SJSA1 (cell line): ENCODE results near the gene PSMB8. TPM values are rescaled to one million over a fixed set of nuclear protein-coding genes. Genes with fewer than 3 reads are reported as not detected.

ENCODE experiments used
- DNase-seq, 2 experiments: peaks; one replicate each; pipeline ENCODE4 v3.0.0-alpha.2; 2015 to 2020; ENCODE audit warnings: low spot score in 2 of 2, low read depth in 1 of 2
- H3K27ac ChIP-seq: fragments of 250-450 bp; sonication (Bioruptor Pico); 2 replicates; pipeline ENCODE4 v1.5.1; 2020; ENCODE audit warnings: mild to moderate bottlenecking, moderate library complexity
- H3K27me3 ChIP-seq: fragments of 250-450 bp; sonication (Bioruptor Pico); replicated peaks from 2 replicates; pipeline ENCODE4 v1.5.1; 2020; ENCODE audit warnings: mild to moderate bottlenecking, moderate library complexity
- H3K36me3 ChIP-seq: fragments of 250-450 bp; sonication (Bioruptor Pico); 2 replicates; pipeline ENCODE4 v1.5.1; 2020; ENCODE audit warnings: mild to moderate bottlenecking
- H3K4me1 ChIP-seq: fragments of 250-450 bp; sonication (Bioruptor Pico); replicated peaks from 2 replicates; pipeline ENCODE4 v1.6.1; 2021; ENCODE audit warnings: mild to moderate bottlenecking
- H3K4me3 ChIP-seq: fragments of 250-450 bp; sonication (Bioruptor Pico); 2 replicates; pipeline ENCODE4 v1.5.1; 2020; ENCODE audit warnings: mild to moderate bottlenecking
- H3K9me3 ChIP-seq: fragments of 250-450 bp; sonication (Bioruptor Pico); replicated peaks from 2 replicates; pipeline ENCODE4 v1.5.1; 2020; ENCODE audit warnings: mild to moderate bottlenecking
- total RNA-seq: library from RNA; depleted of rRNA; stranded (reverse); fragments of >200 nt; shearing (Covaris generic); gene quantifications from 2 replicates; pipeline ENCODE4 v1.2.3, GENCODE V29; 2014

PSMB8 gene
- total RNA-seq, 1 experiment from 2014 or later: 107 TPM

DNA sequence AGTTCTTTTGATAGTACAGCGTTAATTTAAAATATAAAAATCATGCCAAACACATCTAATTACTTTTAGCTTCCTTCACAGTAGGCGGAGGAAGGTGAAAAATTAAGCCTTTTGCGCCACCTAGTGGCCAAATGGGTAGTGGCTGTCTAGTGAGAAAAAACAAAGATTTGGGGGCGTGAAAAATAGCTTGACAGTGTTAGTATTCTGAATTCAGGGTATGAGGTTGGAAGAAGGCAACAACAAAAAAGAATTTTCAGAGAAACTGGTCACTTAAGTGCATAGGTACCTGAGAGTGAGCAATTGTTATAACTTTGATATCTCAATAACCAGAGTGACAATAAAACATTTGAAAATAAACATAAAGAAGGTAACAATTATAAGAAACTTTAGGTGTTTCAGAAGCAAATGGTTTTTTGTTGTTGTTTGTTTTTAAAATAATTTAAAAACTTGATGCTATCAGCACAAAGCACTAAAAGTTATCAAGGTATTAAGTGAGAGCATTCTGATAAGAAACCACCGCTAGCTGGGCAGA is 24.5 kb upstream of the PSMB8 start:
- Histone ChIP-seq H3K4me3 (no peak overlapping the region), H3K9me3 (no peaks in the 10 kb centered on the region), H3K4me1 (no peaks in the 10 kb centered on the region), H3K27me3 (peaks cover 4% of the 10 kb centered on the region; the same call in 1 of the 2 replicates), H3K27ac (no peak overlapping the region), H3K36me3 (no peaks in the 10 kb centered on the region)
- DNase-seq: peak; percentile 69 to 76

DNA sequence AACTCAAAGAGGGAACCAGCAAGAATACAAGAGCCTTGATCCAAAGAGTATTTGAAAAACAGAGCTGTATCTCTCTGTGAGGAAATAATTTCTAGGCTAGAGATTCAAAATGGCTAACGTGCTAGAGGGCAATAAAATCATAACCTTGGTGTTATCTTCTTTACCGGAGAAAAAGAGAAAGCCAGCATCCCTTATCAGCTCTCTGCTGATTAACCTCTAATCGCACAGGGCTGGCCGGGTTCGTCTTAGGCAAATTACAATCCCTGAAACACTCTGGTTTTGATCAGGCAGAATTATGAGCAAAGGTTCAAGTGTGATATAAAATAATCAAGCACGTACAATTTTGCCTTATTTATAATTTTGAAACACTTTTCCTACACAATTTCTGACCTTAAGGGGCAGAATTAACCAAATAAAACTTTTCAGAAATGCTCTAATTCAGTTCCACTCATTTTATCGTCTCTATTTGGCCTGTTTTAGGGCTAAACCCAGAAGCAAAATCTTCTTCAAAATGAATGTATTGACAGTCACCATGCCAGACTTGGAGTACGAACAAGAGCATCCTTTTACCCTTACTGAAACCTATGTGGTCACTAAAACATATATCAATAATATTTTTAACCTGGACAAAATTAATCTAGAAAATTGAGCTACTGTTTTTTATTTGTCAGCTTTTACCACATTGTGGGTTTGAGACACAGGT is 23.9 kb upstream of the PSMB8 start:
- no peak for DNase-seq
- no peak overlapping the region for H3K27ac ChIP-seq
- H3K4me3 ChIP-seq: no peak overlapping the region
- no peaks in the 10 kb centered on the region for H3K36me3 ChIP-seq
- no peaks in the 10 kb centered on the region for H3K4me1 ChIP-seq
- H3K27me3 ChIP-seq: peaks cover 4% of the 10 kb centered on the region; the same call in 1 of the 2 replicates
- H3K9me3 ChIP-seq: no peaks in the 10 kb centered on the region

DNA sequence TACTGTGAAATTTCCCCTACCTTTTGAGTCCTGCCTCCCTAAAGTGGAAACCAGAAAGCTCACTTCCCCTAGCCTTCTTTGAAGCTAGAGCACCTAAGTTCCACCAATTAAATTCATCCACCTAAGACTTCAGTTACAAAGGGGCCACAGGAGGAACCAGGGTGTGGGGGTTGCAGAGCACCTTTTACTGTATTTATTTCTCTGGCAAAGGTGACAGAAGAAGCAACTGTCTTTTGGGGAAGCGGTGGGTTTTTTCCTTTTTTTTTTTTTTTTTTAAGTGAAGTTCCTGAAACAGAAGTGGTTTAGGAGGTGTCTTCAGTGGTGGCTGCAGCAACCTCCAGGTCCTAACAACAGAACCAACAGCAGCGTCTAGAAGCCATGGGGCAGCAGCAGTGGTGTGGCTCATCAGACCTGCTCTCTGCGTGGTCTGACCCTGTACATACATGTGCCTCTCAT is 23.2 kb upstream of the PSMB8 start:
- DNase-seq: no peak
- Histone ChIP-seq H3K27me3 (peaks cover 4% of the 10 kb centered on the region; the same call in 1 of the 2 replicates), H3K27ac (no peak overlapping the region), H3K4me1 (no peaks in the 10 kb centered on the region), H3K9me3 (no peaks in the 10 kb centered on the region), H3K36me3 (no peaks in the 10 kb centered on the region), H3K4me3 (no peak overlapping the region)

DNA sequence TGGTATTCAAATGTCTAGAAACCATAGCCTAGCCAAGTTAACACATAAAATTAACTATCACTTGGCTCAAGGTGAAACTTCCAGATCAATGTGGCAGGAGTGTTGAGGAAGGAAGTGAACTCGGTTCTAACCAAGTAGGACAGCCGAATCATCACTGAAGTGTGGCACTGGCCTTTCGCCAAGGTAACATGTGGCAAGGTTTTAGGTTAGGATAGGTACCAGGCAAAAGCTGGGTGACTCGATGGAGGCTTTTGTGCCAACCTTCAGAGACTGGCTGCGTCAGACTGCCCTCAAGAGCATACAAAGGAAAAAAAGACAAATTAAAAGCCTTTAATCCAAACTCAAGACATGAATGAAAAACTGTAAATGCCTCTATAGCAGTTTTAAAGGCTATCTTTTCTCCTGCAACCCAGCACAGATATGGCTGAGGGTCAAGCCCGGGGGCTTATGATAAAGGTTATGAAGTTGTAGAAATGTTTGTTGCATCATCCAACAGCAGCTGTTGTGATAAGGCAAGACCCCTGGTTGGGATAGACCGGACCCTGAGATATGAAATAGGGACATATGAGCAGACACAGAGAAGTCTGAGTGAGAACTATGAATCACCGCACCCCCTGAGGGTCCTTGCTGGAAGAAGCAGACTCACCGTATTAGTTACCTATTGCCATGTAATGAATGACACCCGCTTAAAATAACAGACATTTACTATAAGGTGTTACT is 22.0 kb upstream of the PSMB8 start:
- H3K9me3 ChIP-seq: no peaks in the 10 kb centered on the region
- no peak overlapping the region for H3K4me3 ChIP-seq
- peaks cover 4% of the 10 kb centered on the region; the same call in 1 of the 2 replicates for H3K27me3 ChIP-seq
- no peaks in the 10 kb centered on the region for H3K4me1 ChIP-seq
- H3K27ac ChIP-seq: no peak overlapping the region
- no peak for DNase-seq
- no peaks in the 10 kb centered on the region for H3K36me3 ChIP-seq

DNA sequence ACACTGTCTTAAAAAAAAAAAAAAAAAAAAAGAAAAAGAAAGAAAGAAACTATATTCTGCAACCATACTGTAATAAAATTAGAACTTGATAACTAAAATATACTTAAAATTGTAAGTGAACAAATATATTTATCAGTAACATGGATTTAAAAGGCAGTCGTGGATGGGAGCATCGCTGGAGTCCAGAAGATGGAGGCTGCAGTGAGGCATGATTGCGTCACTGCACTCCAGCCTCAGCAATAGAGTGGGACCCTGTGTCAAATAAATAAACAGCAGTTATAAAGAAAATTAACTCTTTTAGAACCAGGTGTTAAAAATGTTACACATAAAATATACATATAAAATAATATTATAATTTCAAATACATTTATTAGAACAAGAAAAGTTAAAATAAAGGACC is 18.9 kb upstream of the PSMB8 start:
- Histone ChIP-seq H3K4me1 (no peaks in the 10 kb centered on the region), H3K36me3 (peaks cover 21% of the 10 kb centered on the region), H3K27me3 (0 out of 2 replicates have a peak, but pooled peaks cover under 1% of the 10 kb centered on the region), H3K27ac (no peak overlapping the region), H3K4me3 (no peak overlapping the region), H3K9me3 (no peaks in the 10 kb centered on the region)
- DNase-seq: no peak

DNA sequence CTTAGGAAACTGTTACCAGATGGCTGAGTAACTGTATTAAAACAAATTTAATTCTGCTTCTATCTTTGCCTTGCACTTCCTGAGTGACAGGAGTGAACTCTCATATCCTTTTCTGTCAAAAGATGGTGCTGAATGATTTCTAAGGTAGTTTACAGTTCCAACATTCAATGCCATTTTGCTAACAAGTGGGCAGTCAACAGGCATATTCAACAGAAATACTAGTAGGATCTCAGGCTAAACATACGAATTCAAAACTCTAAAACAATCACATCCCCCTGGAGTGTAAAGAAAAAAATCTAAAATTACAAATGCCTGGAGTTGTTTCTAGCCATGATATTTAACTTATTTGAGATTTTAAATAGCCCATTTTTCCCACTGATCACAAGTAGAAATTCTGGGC is 16.8 kb upstream of the PSMB8 start:
- H3K27ac ChIP-seq: no peak overlapping the region
- H3K4me1 ChIP-seq: no peaks in the 10 kb centered on the region
- no peaks in the 10 kb centered on the region for H3K27me3 ChIP-seq
- H3K9me3 ChIP-seq: no peaks in the 10 kb centered on the region
- peaks cover 27% of the 10 kb centered on the region for H3K36me3 ChIP-seq
- DNase-seq: no peak
- H3K4me3 ChIP-seq: no peak overlapping the region

DNA sequence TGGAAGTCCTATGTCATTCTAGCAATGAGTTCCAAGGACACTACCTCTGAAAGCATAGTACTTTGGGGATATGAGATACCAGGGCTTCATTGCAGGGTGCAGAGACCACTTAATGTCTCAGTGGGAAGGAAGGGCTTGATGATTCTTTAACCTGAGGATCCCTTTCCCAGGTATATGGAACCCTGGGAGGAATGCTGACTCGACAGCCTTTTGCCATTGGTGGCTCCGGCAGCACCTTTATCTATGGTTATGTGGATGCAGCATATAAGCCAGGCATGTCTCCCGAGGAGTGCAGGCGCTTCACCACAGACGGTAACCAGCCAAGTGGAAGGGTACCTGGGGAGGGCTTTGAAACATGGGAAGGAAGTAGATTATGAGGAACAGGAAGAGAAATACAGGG is 14.3 kb upstream of the PSMB8 start:
- H3K36me3 ChIP-seq: peaks cover 27% of the 10 kb centered on the region
- H3K27me3 ChIP-seq: no peaks in the 10 kb centered on the region
- H3K4me1 ChIP-seq: peaks cover 8% of the 10 kb centered on the region
- DNase-seq: no peak
- H3K27ac ChIP-seq: no peak overlapping the region
- no peaks in the 10 kb centered on the region for H3K9me3 ChIP-seq
- no peak overlapping the region for H3K4me3 ChIP-seq

DNA sequence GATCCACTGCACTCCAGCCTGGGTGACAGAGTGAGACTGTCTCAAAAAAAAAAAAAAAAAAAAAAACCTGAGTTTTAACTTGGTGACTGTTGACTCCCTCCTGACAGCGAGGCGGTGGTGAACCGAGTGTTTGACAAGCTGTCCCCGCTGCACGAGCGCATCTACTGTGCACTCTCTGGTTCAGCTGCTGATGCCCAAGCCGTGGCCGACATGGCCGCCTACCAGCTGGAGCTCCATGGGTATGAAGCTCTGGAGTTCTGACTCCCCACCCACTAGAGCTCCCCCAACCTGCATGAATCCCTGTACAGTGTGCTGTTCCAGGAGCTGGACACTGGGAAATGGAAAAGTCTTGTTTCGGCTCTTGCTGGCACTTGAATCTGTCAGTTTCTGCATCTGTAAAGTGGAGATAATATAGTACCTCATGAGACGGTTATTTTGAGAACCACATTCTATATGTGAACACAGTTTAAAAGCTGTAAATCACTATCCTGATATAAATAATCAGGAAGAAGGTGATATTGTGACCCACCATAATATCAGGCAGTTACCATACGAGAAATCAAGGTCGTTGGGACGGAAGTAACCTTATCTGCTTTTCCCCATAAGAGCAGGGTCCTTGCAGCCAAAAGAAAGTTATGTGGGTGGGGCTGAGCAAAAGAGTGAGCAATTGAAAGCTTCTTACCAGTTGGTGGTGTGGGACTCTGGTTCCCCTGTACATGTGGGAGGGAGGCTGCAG is 13.5 kb upstream of the PSMB8 start:
- H3K36me3 ChIP-seq: peaks cover 27% of the 10 kb centered on the region
- no peaks in the 10 kb centered on the region for H3K9me3 ChIP-seq
- no peaks in the 10 kb centered on the region for H3K27me3 ChIP-seq
- no peak for DNase-seq
- H3K27ac ChIP-seq: no peak overlapping the region
- H3K4me3 ChIP-seq: no peak overlapping the region
- peaks cover 9% of the 10 kb centered on the region for H3K4me1 ChIP-seq

DNA sequence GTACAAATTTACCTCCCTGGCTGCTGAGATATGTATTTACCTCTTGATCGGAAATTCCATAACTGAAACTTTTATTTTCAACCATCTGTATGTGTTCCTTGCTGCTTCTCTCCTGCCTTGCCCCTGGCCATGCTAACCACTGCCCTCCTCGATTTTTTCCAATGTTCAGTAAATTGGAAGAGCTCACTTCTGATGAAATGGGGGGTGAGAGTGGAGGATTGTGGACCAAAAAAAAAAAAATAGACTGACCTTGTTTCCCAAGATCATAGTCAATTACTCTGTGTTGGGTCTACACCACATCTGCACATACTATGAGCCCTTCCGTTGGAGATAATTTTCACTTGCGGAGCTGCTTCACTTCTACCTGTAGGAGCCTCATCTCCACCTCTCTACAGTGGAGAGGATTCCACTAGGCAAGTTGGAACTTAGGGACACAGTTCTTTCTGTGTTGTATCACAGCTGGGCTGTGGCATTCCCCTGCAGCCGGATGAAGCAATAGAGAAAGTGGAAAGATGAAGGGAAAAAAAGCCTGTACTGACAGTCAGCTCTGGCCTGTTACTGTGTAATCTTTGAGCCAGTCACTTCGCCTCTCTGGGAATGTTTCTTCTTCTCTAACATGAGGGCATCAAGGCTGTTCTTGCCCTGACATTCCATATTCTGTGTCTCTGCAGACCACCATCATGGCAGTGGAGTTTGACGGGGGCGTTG is 11.8 kb upstream of the PSMB8 start:
- H3K4me1 ChIP-seq: peaks cover 15% of the 10 kb centered on the region
- H3K27ac ChIP-seq: no peak overlapping the region
- no peaks in the 10 kb centered on the region for H3K27me3 ChIP-seq
- no peak overlapping the region for H3K4me3 ChIP-seq
- peaks cover 44% of the 10 kb centered on the region for H3K36me3 ChIP-seq
- no peaks in the 10 kb centered on the region for H3K9me3 ChIP-seq
- no peak for DNase-seq

DNA sequence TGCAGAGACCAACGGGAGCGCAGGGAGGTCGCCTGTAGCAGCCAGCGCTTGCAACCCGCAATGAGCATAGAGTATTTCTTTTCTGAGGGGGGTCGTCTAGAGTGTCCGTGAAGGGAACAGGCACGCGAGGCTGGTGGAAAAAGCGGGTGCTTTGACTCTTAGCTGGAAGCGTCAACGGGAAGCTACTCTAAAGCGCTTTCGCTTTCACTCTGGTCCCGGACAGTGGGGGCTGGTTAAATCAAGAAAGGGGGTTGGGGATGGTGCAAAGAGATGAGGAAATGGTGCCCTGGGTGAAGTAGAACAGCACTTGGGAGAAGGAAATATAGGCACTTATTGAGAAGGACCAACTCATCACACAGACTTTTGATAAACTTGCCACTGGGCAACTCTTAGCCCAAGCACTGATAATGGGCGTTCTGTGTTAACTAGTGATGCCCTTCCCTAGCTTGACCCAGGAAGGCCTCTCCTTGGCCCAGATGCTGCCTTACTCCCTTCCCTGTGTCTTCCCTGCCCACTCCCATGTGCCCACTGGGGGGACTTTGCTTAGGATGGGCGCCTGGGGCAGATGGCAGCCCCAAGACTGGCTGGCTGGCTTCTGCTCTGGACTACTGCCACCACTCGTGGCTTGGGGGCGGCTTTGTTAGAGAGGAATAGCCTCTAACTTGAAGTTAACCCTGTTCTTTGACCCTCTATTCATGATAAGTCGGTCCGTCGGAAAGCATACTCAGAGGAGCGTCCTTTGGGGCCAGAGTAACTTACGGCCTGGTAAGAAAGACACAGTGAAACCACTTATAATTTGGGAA is 10.7 kb upstream of the PSMB8 start:
- Histone ChIP-seq H3K4me1 (peaks cover 15% of the 10 kb centered on the region), H3K9me3 (no peaks in the 10 kb centered on the region), H3K27me3 (no peaks in the 10 kb centered on the region), H3K4me3 (peak overlapping the region; percentile 69), H3K36me3 (peaks cover 49% of the 10 kb centered on the region), H3K27ac (peak overlapping the region; percentile 81)
- peak in 1 of 2 experiments; percentile 45 for DNase-seq

DNA sequence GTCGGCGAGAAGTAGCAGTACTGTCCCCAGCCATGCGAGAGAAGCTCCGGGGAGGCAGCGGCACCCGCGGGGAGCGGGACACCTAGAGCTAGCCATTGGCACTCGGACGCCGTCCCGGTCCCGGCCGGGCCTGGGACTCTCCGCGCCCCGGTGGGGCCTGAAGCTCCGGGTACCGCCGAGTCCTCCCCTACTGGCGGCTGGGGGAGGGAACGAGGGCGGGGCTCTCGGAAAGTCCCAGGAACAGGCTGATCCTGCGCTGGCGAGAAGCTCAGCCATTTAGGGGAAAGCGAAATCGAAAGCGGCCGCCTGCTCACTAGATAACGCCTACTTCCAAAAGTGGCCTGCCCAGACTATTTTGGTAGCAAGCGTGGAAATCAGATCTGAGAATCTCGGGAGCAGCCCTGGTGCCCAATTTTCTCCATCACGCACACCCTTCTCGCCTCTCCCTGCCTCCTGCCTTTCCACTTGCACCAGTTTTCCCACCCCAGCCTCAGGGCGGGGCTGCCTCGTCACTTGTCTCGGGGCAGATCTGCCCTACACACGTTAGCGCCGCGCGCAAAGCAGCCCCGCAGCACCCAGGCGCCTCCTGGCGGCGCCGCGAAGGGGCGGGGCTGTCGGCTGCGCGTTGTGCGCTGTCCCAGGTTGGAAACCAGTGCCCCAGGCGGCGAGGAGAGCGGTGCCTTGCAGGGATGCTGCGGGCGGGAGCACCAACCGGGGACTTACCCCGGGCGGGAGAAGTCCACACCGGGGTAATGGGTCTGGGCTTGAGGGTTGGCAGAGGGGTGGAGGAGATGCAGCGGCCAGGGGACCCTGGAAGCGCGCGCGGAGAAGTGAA is 9.9 kb upstream of the PSMB8 start, which contains the start of the genes PSMB9 and TAP1:
Gene PSMB9 (plus strand): TSS at position 652 of the 835 bp plus-strand sequence. CDS start 38 bp downstream, at position 690.
Gene TAP1 (minus strand): TSS at position 164 of the 835 bp plus-strand sequence. CDS start 68 bp downstream, at position 96.
- Histone ChIP-seq H3K27ac (peak within 1 kb of the TSS; percentile 81), H3K36me3 (peaks cover 49% of the 10 kb centered on the region), H3K27me3 (no peaks in the 10 kb centered on the region), H3K4me3 (peak within 1 kb of the TSS; percentile 69), H3K4me1 (peaks cover 15% of the 10 kb centered on the region), H3K9me3 (no peaks in the 10 kb centered on the region)
- DNase-seq: peak; percentile 93 to 99
